HCT116 (cell line): ENCODE results near the gene NCAPG2. TPM values are rescaled to one million over a fixed set of nuclear protein-coding genes. Genes with fewer than 3 reads are reported as not detected.

Experiments used
- ATAC-seq: fragments of 200-7000 bp; cut with Tn5 transposase; 2 replicates; pipeline ENCODE4 v1.9.1; 2020; ENCODE audit warnings: mild to moderate bottlenecking, moderate library complexity
- BruUV-seq: library from RNA; stranded (reverse); fragments of 400-500 nt; replicated peaks from 2 replicates; lab custom pipeline; 2021; lab: Mats Ljungman, UMichigan
- CTCF ChIA-PET: fragments of 300-600 bp; sonication (Branson Sonifier 250); formaldehyde crosslinking; loops from one replicate; lab custom pipeline; 2021; ENCODE audit warnings: antibody characterized with exemption; lab: Charles Lee
- POLR2A ChIA-PET: fragments of 300-600, 350-600 bp; sonication (Branson Sonifier 250); formaldehyde crosslinking; loops from one replicate; lab custom pipeline; 2021; ENCODE audit warnings: antibody characterized with exemption; lab: Charles Lee
- RAD21 ChIA-PET, 2 experiments: fragments of 300-600 bp; sonication (Branson Sonifier 250); formaldehyde crosslinking; loops; one replicate each; lab custom pipeline; 2023; ENCODE audit warnings: low total read pairs in 2 of 2; ENCODE audit not compliant: uncharacterized antibody in 2 of 2, unreplicated experiment in 2 of 2, low non-redundant PET in 1 of 2; lab: Charles Lee
- DNase-seq: peaks from one replicate; pipeline ENCODE4 v3.0.0-alpha.2; 2010; ENCODE audit warnings: low read depth, low spot score
- H2AFZ ChIP-seq: fragments of 200-600 bp; shearing (Covaris generic), sonication (generic); 2 replicates; pipeline ENCODE4 v1.6.1; 2017; ENCODE audit warnings: low read depth, mixed run types, mixed read lengths, antibody characterized with exemption, low read length; ENCODE audit not compliant: poor library complexity, severe bottlenecking
- H3K27ac ChIP-seq: 2 replicates; pipeline ENCODE4 v1.5.1; 2012; ENCODE audit warnings: low read depth, low read length
- H3K27me3 ChIP-seq: fragments of 200-600 bp; sonication (generic); 2 replicates; pipeline ENCODE4 v1.6.1; 2016; ENCODE audit warnings: mixed run types, low read length, mixed read lengths; ENCODE audit not compliant: insufficient read depth
- H3K36me3 ChIP-seq, 2 experiments: fragments of 200-500 bp in 1 of 2; fragments of 200-600 bp in 1 of 2; sonication (Bioruptor generic) in 1 of 2; sonication (generic) in 1 of 2; 2 replicates each; pipeline versions ENCODE4 v1.5.1 to v1.6.1; 2014 to 2016; ENCODE audit warnings: low read length in 2 of 2, inconsistent platforms in 1 of 2, mixed read lengths in 1 of 2, mixed run types in 1 of 2; ENCODE audit not compliant: insufficient read depth in 2 of 2, control insufficient read depth in 1 of 2
- H3K4me1 ChIP-seq, 2 experiments: fragments of 200-600 bp in 1 of 2; sonication (generic) in 1 of 2; 2 replicates each; pipeline versions ENCODE4 v1.5.1 to v1.6.1; 2012 to 2017; ENCODE audit warnings: low read length in 2 of 2, inconsistent platforms in 1 of 2, mild to moderate bottlenecking in 1 of 2, mixed read lengths in 1 of 2, mixed run types in 1 of 2, moderate library complexity in 1 of 2; ENCODE audit not compliant: insufficient read depth in 2 of 2, control insufficient read depth in 1 of 2
- H3K4me2 ChIP-seq: fragments of 200-600 bp; sonication (generic); 2 replicates; pipeline ENCODE4 v1.6.1; 2017; ENCODE audit warnings: mixed run types, low read length, mixed read lengths
- H3K4me3 ChIP-seq, 2 experiments: fragments of 200-600 bp in 1 of 2; sonication (generic) in 1 of 2; replicated peaks in 1 of 2; 2 replicates each; pipeline ENCODE4 v1.5.1; 2011 to 2016; ENCODE audit warnings: low read length in 2 of 2, control low read depth in 1 of 2, low read depth in 1 of 2, mild to moderate bottlenecking in 1 of 2, mixed read lengths in 1 of 2, mixed run types in 1 of 2
- H3K79me2 ChIP-seq: fragments of 200-600 bp; sonication (generic); 2 replicates; pipeline ENCODE4 v1.6.1; 2017; ENCODE audit warnings: mild to moderate bottlenecking, mixed run types, low read length, moderate library complexity, mixed read lengths; ENCODE audit not compliant: insufficient read depth
- H3K9ac ChIP-seq: fragments of 200-600 bp; sonication (generic); 2 replicates; pipeline ENCODE4 v1.6.1; 2016; ENCODE audit warnings: low read length, mixed read lengths
- H3K9me2 ChIP-seq: fragments of 200-600 bp; sonication (generic), shearing (Covaris generic); 2 replicates; pipeline ENCODE4 v1.6.1; 2017; ENCODE audit warnings: mixed run types, mild to moderate bottlenecking, moderate library complexity; ENCODE audit not compliant: insufficient read depth
- H3K9me3 ChIP-seq, 2 experiments: fragments of 200-500 bp in 1 of 2; fragments of 200-600 bp in 1 of 2; sonication (Bioruptor generic) in 1 of 2; sonication (generic) in 1 of 2; 2 replicates each; pipeline ENCODE4 v1.6.1; 2014 to 2017; ENCODE audit warnings: low read length in 2 of 2, mixed read lengths in 2 of 2, inconsistent platforms in 1 of 2, low read depth in 1 of 2, mild to moderate bottlenecking in 1 of 2, mixed run types in 1 of 2, moderate library complexity in 1 of 2; ENCODE audit not compliant: control insufficient read depth in 1 of 2, insufficient read depth in 1 of 2
- H4K20me1 ChIP-seq: fragments of 200-600 bp; sonication (generic), shearing (Covaris generic); 2 replicates; pipeline ENCODE4 v1.6.1; 2017; ENCODE audit warnings: mixed run types, mild to moderate bottlenecking, moderate library complexity; ENCODE audit not compliant: insufficient read depth
- ATF3 ChIP-seq: IDR thresholded peaks from 2 replicates; pipeline ENCODE4 v1.6.1; 2012
- CTCF ChIP-seq, 3 experiments: fragments of 200-600 bp in 1 of 3; sonication (generic) in 1 of 3; IDR thresholded peaks in 2 of 3; conservative IDR thresholded peaks in 1 of 3; 2 replicates each; pipeline ENCODE4 v1.5.1; 2012 to 2017; ENCODE audit warnings: low read depth in 2 of 3, low read length in 2 of 3, antibody characterized with exemption in 1 of 3, borderline replicate concordance in 1 of 3, control low read depth in 1 of 3, mild to moderate bottlenecking in 1 of 3, mixed read lengths in 1 of 3, mixed run types in 1 of 3, moderate library complexity in 1 of 3; ENCODE audit not compliant: insufficient read depth in 1 of 3
- FOSL1 ChIP-seq: IDR thresholded peaks from 2 replicates; pipeline ENCODE4 v1.6.1; 2012; ENCODE audit warnings: low read depth
- JUND ChIP-seq: IDR thresholded peaks from 2 replicates; pipeline ENCODE4 v1.6.1; 2012
- SIN3A ChIP-seq: IDR thresholded peaks from 2 replicates; pipeline ENCODE4 v1.6.1; 2012; ENCODE audit warnings: low read depth
- YY1 ChIP-seq: IDR thresholded peaks from 2 replicates; pipeline ENCODE4 v1.6.1; 2011; ENCODE audit warnings: low read length, low read depth, moderate library complexity, mild to moderate bottlenecking; ENCODE audit not compliant: insufficient replicate concordance; ENCODE audit errors: extremely low read depth
- ZFX ChIP-seq: fragments of 450-650 bp; IDR thresholded peaks from 2 replicates; pipeline ENCODE4 v1.6.1; 2017
- intact Hi-C: fragments of 100-400 bp; cut with micrococcal nuclease; formaldehyde crosslinking; loops from 2 replicates; pipeline ENCODE4 v1.10.0; 2022
- total RNA-seq: library from RNA; stranded (reverse); gene quantifications from one replicate; pipeline ENCODE4 v1.2.1, GENCODE V29; 2021; ENCODE audit not compliant: unreplicated experiment
- TF ChIP-seq, protein P1 (sequence below): IDR thresholded peaks from 2 replicates; pipeline ENCODE4 v1.6.1; 2011; ENCODE audit warnings: mild to moderate bottlenecking, low read length, moderate library complexity; ENCODE audit not compliant: insufficient replicate concordance; ENCODE audit errors: extremely low read depth

Gene NCAPG2
- total RNA-seq, 1 experiment from 2014 or later: 73.1 TPM

DNA sequence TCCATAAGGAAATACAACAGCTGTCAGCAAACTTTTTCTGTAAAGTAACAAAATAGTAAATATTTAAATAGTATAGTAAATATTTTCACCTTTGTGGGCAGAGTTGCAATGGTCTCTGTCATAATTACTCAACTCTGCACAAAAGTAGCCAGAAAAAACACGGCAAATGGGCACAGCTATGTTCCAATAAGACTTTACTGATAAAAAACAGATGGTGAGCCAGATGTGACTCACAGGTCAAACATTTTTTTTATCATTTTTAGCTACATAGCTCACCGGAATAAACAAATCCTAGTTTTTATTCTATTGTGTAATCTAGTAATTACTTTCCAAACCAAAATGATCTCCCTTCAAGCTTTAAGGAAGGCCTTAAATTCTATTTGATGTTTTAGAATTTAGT, 55.3 kb downstream of the NCAPG2 start:
- H3K4me2 ChIP-seq: no peak overlapping the region
- H3K4me1 ChIP-seq: no peaks in the 10 kb centered on the region; a peak in 2 of 4 replicates
- no peak overlapping the region for H3K27ac ChIP-seq
- TF ChIP-seq ZFX: no peak
- 0 out of 2 replicates have a peak, but pooled peaks have one; percentile 26 for TF ChIP-seq FOSL1
- TF ChIP-seq SIN3A: no peak
- no peak for TF ChIP-seq CTCF (IDR thresholded peaks at IDR 0.05 in 2 of 3, conservative IDR thresholded peaks at IDR 0.05 in 1 of 3; ENCODE audit: borderline replicate concordance in 1 of 3, insufficient read depth in 1 of 3, low read depth in 2 of 3, low read length in 2 of 3)
- no peak for DNase-seq
- H3K4me3 ChIP-seq: no peak overlapping the region
- H3K79me2 ChIP-seq: peaks cover 25% of the 10 kb centered on the region
- no peak overlapping the region for H2AFZ ChIP-seq
- RAD21 ChIA-PET: no interaction called here
- peaks cover 18 to 65% of the 10 kb centered on the region in 2 experiments for H3K36me3 ChIP-seq
- no peaks in the 10 kb centered on the region for H4K20me1 ChIP-seq
- H3K9me2 ChIP-seq: no peaks in the 10 kb centered on the region
- CTCF ChIA-PET: no interaction called here
- no peaks in the 10 kb centered on the region for H3K9me3 ChIP-seq
- no peak overlapping the region for H3K9ac ChIP-seq
- H3K27me3 ChIP-seq: no peaks in the 10 kb centered on the region
- no TSS peak for BruUV-seq
- no peak for ATAC-seq
- intact Hi-C loops: loop anchor here (5.0 kb wide), 1 partner anchor 152 kb away; no protein-coding TSS in a partner anchor
- POLR2A ChIA-PET: no interaction called here

DNA sequence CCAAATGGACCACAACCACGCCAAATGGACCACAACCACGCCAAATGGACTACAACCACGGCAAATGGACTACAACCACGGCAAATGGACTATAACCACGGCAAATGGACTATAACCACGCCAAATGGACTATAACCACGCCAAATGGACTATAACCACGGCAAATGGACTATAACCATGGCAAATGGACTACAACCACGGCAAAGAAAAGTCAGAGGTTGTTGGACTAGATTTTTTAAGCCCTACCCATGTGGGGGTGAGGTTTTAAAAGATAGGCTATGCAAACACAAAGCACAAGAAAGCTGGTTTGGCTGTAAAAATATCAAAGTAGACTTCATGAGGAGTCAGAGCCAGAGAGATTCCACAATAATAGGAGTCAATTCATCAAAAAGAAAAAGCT, 55.8 kb downstream of the NCAPG2 start:
- H3K4me1 ChIP-seq: no peaks in the 10 kb centered on the region; a peak in 2 of 4 replicates
- H3K4me3 ChIP-seq: no peak overlapping the region
- ChIA-PET RAD21 (no interaction called here), CTCF (no interaction called here), POLR2A (no interaction called here)
- ATAC-seq: no peak
- no peak overlapping the region for H2AFZ ChIP-seq
- H3K79me2 ChIP-seq: peaks cover 25% of the 10 kb centered on the region
- BruUV-seq: no TSS peak
- peaks cover 21 to 63% of the 10 kb centered on the region in 2 experiments for H3K36me3 ChIP-seq
- H3K27me3 ChIP-seq: no peaks in the 10 kb centered on the region
- H3K9ac ChIP-seq: no peak overlapping the region
- no peak for DNase-seq
- H3K9me3 ChIP-seq: no peaks in the 10 kb centered on the region
- no peaks in the 10 kb centered on the region for H4K20me1 ChIP-seq
- H3K9me2 ChIP-seq: no peaks in the 10 kb centered on the region
- TF ChIP-seq, protein P1, sequence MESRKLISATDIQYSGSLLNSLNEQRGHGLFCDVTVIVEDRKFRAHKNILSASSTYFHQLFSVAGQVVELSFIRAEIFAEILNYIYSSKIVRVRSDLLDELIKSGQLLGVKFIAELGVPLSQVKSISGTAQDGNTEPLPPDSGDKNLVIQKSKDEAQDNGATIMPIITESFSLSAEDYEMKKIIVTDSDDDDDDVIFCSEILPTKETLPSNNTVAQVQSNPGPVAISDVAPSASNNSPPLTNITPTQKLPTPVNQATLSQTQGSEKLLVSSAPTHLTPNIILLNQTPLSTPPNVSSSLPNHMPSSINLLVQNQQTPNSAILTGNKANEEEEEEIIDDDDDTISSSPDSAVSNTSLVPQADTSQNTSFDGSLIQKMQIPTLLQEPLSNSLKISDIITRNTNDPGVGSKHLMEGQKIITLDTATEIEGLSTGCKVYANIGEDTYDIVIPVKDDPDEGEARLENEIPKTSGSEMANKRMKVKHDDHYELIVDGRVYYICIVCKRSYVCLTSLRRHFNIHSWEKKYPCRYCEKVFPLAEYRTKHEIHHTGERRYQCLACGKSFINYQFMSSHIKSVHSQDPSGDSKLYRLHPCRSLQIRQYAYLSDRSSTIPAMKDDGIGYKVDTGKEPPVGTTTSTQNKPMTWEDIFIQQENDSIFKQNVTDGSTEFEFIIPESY: no peak
- TF ChIP-seq ATF3: no peak
- no peak for TF ChIP-seq YY1
- TF ChIP-seq JUND: no peak
- H3K4me2 ChIP-seq: no peak overlapping the region
- intact Hi-C loops: loop anchor here (5.0 kb wide), 1 partner anchor 151 kb away; no protein-coding TSS in a partner anchor
- no peak overlapping the region for H3K27ac ChIP-seq
